ENCODE results near the gene LAMC1.

The LAMC1 gene

GRCh38 chr1:183023146-183023600 is at the start of gene LAMC1:
Gene LAMC1, plus strand, starts transcription at chr1:183023420. Its CDS starts 297 bp downstream, at chr1:183023717.
- DNase-seq = peak; percentile 34

DNA sequence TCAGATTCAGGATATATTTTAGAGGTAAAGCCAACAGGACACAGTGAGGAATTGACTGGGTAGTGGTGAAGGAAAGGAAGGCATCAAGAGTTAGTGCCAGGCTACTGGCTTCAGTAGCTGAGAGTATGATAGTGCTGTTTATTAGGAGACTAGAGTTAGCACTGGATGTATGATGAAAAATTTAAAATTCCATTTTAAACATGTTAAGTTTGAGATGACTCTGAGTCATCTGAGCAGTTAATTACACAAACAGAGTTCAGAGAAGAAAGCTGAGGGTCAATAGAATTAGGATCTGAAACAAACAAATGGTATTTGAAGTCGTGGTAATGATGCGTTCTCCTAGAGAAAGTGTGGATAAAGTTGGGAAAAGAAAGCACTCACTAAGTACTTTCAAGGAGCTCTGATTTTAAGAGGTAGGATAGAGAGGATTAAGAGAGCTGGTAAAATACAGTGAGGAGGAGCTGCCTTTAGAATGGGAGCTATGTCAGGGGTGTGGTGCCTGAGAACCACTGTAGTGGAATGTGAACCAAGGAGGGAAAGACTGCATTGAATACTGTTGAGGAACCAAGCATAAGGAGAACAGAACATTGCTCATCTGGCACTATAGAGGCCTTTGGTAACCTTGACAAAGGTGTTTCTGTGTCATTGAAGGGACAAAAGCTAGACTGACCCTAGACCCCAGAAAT is 48.6 kb upstream of the LAMC1 start:
- DNase-seq = no peak

- DNase-seq = no peak
These were observed 45.7 kb upstream of the LAMC1 start for GRCh38 chr1:182977480-182977879.

GRCh38 chr1:182978151-182978853 is 44.9 kb upstream of the LAMC1 start:
- no peak for DNase-seq

DNA sequence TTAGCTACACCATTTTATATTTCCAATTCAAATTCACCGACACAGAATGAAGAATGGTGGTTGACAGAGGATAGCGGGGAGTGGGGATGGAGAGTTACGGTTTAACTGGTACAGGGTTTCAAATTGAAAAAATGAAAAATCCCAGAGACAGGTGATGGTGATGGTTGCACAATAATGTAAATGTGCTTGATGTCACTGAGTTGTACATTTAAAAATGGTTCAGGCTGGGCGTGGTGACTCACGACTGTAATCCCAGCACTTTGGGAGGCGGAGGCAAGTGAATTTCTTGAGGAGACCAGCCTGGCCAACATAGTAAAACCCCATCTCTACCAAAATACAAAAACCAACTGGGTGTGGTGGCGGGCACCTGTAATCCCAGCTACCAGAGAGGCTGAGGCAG is 39.1 kb upstream of the LAMC1 start:
- DNase-seq = no peak

GRCh38 chr1:182984621-182985020 is 38.6 kb upstream of the LAMC1 start:
- DNase-seq = no peak

DNA sequence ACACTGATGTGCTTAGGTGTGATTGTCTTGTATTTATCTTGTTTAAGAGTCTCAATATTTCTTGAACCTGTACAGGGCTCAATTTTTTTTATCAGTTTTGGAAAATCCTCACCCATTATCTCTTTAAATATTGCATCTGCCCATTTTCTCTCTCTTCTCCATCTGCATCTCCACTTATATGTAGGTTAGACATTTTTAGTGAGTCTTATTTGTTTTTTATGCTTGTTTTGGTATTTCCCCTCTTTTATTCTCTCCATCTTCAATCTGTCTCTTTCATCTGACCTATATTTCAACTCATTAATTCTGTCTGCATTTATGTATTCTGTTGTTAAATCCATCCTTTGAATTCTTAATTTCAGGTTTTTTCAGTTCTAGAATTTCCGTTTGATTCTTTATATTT is 37.3 kb upstream of the LAMC1 start:
- DNase-seq = no peak

GRCh38 chr1:182990413-182991144 is 32.6 kb upstream of the LAMC1 start:
- DNase-seq = no peak

GRCh38 chr1:182993746-182994145 is 29.5 kb upstream of the LAMC1 start:
- no peak for DNase-seq

- DNase-seq = no peak
These were observed 27.3 kb upstream of the LAMC1 start for GRCh38 chr1:182995894-182996293.

DNA sequence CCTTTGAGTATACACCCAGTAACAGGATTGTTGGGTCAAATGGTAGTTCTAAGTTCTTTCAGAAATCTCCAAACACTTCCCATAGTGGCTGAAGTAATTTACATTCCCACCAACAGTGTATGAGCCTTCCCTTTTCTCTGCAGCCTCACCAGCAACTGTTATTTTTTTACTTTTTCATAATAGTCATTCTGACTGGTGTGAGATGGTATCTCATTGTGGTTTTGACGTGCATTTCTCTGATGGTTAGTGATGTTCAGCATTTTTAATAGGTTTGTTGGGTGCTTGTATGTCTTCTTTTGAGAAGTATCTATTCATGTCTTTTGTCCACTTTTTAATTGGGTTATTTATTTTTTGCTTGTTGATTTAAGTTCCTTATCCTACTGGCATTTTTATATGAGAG is 26.4 kb upstream of the LAMC1 start:
- no peak for DNase-seq

DNA sequence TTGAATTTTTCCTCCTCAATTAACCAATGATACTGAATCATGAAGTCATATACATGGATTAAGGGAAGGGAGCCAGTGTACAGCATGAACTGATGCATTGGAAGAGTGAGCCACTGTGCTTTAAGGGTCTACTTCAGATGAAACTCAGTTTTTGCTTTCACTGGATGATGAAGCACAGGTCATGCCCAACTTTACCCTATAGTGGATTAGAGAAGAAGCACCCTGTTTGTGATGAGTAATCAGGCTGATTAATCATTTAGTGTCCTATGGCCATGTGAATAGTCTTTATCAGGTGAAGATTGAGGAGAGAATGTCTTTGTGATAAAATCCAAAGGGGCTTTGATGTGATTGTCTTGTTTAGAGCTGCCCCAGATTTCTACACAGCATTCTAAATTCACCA is 24.7 kb upstream of the LAMC1 start:
- DNase-seq = no peak

DNA sequence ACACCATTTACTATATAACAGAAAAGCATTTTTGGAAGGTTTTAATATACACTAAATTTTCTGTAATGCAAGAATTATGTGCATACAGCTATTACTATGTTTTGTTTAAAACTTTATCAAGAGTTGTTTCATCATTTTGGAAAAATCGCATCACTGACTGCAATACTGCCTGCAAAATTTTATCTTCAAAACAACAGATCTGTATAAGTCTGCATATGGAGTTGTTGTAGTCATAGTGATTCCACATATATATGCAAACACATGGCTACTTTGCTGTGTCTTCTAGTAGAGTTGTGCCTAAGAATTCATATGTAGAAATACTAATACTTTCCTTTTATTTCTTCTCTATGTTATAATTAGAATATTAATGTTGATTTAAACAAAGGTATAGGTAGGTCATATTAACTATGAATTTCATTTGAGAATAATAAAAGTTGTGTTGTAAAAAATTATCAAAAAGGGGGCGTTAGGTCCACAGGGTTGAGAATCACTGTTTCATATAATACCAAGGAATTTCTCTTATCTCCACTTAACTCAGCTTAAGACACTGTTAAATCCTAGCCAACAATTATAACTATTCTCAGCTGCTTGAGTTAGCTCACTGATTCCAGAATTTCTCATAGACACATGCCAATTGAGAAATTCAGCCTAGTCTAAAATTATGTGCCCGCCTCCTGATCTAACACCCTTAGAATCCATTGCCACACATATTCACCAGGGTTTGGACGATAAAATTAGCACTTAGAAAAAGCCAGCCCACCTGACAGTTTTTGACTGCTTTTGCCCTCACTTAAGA is 22.9 kb upstream of the LAMC1 start:
- no peak for DNase-seq

DNA sequence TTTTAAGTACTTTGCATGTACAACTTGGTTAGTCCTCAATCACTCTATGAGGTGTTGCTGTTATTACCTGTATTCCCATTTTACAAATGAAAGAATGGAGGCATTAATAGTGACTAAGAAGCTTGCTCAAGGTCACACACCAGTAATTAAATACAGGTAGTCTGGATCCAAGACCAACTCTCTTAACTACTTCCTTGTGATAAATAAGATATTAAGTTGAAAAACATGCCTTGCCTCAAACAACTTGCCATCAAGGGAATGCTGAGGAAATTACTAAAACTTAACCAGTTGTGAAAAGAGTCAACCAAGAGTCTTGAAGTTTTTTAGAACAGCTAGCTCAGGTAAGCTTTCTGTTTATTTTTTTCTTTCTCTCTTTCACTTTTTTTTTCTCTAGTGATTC is 21.0 kb upstream of the LAMC1 start:
- DNase-seq = no peak

DNA sequence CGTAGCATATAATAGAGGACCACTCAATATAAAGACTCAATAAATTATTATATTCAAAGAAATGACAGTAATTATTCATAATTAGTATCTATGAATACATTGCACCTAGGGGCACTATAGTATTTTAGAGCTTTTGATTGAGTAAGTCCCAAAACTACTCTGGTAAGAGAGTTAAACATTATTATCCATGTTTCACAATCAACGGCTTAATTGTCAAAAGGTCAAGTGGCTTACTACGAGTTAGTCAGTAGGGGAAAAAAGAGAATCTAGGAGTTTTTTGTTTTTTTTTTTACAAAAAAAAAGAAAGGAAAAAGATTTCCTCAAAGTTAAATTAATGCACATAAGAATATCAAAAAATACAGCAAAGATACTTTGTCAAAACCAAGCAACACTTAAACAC is 20.4 kb upstream of the LAMC1 start:
- DNase-seq = no peak

DNA sequence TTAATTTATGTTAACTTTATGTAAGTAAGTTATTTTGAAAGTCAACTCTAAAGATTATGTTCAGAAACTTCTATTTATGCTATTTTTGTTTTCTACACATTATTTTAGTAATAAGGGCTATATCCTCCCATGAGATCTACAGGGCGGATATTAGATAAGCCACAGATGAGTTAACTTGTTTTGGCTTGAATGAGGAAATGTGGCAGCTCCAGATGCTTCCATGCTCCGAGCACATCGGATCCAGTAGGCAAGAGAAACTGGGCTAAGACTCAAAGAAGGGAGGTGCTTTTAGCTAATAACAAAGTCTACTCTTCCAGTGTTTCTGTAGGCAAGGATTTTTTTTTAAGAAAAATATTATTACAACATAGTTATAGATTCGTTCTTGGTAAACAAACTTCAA is 20.0 kb upstream of the LAMC1 start:
- DNase-seq = no peak

DNA sequence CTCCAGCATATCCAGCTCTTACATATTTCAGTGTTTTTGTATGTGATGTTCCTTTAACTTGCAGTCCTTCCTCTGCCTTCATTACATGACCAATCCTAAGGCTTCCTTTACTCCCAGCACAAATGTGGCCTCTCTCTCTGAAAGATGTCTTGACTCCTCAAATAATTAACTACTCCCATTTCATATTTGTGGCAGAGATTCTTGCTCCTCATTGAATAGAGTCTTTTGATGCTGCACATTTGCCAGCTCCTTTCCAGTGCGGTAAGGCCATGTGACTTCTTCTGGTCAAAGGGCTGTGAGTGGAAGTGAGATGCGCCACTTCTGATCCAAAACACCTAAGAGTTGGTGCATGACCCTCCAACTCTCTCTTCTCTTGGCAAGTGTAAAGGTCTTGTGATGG is 19.1 kb upstream of the LAMC1 start:
- DNase-seq = no peak

DNA sequence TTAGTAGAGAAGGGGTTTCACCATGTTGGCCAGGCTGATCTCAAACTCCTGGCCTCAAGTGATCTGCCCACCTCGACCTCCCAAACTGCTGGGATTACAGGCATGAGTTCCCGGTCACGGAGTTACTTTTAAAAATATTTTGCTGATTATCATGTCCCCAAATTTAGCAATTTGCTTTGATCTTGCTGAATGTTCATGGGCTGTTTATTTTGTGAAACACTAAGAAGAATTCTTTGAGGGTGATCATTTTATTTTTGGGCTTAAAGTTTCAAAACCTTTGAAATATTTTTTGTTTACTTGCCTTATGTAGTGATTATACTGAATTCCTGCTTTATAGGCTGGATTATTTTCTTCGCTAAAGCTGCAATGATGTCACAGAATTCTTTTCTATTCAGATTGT is 11.4 kb upstream of the LAMC1 start:
- DNase-seq = no peak

GRCh38 chr1:183012301-183012994 is 10.8 kb upstream of the LAMC1 start:
- no peak for DNase-seq

- DNase-seq = no peak
These were observed 4.0 kb upstream of the LAMC1 start for GRCh38 chr1:183019139-183019740.

- DNase-seq = no peak
These were observed 3.4 kb upstream of the LAMC1 start for GRCh38 chr1:183019860-183020259.
